HepG2 (cell line): ENCODE results near the gene SESN3. TPM values are rescaled to one million over a fixed set of nuclear protein-coding genes. Genes with fewer than 3 reads are reported as not detected.
A peak's percentile ranks its signal among the peaks of the same experiment; 100 is the strongest.

Experiments used
- ATAC-seq: fragments of 200-7000 bp; cut with Tn5 transposase; 3 replicates; pipeline ENCODE4 v1.9.1; 2020; ENCODE audit warnings: mild to moderate bottlenecking, moderate library complexity
- BruUV-seq: library from RNA; stranded (reverse); fragments of 400-500 nt; replicated peaks from 2 replicates; lab custom pipeline; 2021; lab: Mats Ljungman, UMichigan
- CTCF ChIA-PET: fragments of 300-600 bp; formaldehyde crosslinking; extraction: SDS; loops from one replicate; lab custom pipeline; 2021; ENCODE audit warnings: low total read pairs, inconsistent platforms, low intra/inter-chr PET ratio; lab: Yijun Ruan, JAX
- POLR2A ChIA-PET: fragments of 350-600 bp; sonication (Branson Sonifier 250); formaldehyde crosslinking; loops from one replicate; lab custom pipeline; 2020; ENCODE audit warnings: antibody characterized with exemption, inconsistent platforms; lab: Yijun Ruan, JAX
- DNase-seq: peaks from one replicate; pipeline ENCODE4 v3.0.0-alpha.2; 2015; ENCODE audit warnings: low spot score
- FAIRE-seq: peaks from 3 replicates; lab custom pipeline; 2011; peaks lifted over from hg19 to GRCh38; lab: Jason Lieb, UNC
- H2AFZ ChIP-seq: one replicate; pipeline ENCODE4 v1.6.1; 2011; ENCODE audit warnings: low read length, inconsistent platforms
- H3K27ac ChIP-seq: fragments of 300-600 bp; 3 replicates; pipeline ENCODE4 v1.8.0; 2011; ENCODE audit warnings: mixed run types, mild to moderate bottlenecking, mixed read lengths, low read length, inconsistent platforms; ENCODE audit not compliant: insufficient read depth; ENCODE audit errors: extremely low read length
- H3K27me3 ChIP-seq, 2 experiments: fragments of 200-600 bp in 1 of 2; 2 replicates in 1 of 2; 3 replicates in 1 of 2; pipeline versions ENCODE4 v1.6.0 to v1.8.0; 2011; ENCODE audit warnings: low read length in 2 of 2, mild to moderate bottlenecking in 2 of 2, moderate library complexity in 2 of 2, inconsistent platforms in 1 of 2; ENCODE audit not compliant: insufficient read depth in 2 of 2, control insufficient read depth in 1 of 2
- H3K36me3 ChIP-seq, 2 experiments: fragments of 200-600 bp in 1 of 2; replicated peaks in 1 of 2; 2 replicates in 1 of 2; 3 replicates in 1 of 2; pipeline versions ENCODE4 v1.5.1 to v1.8.0; 2011; ENCODE audit warnings: low read length in 2 of 2, inconsistent platforms in 1 of 2; ENCODE audit not compliant: insufficient read depth in 2 of 2, control insufficient read depth in 1 of 2
- H3K4me1 ChIP-seq: 2 replicates; pipeline ENCODE4 v1.5.1; 2012; ENCODE audit warnings: low read length, inconsistent platforms; ENCODE audit not compliant: insufficient read depth
- H3K4me2 ChIP-seq: 2 replicates; pipeline ENCODE4 v1.6.0; 2011; ENCODE audit warnings: low read depth, low read length, inconsistent platforms
- H3K4me3 ChIP-seq, 3 experiments: fragments of 200-600 bp in 1 of 3; sonication (generic), shearing (Covaris generic) in 1 of 3; replicated peaks in 1 of 3; 2 replicates each; pipeline ENCODE4 v1.5.1; 2011 to 2016; ENCODE audit warnings: low read length in 3 of 3, inconsistent platforms in 2 of 3, low read depth in 2 of 3, mild to moderate bottlenecking in 2 of 3, control low read depth in 1 of 3, mixed read lengths in 1 of 3; ENCODE audit not compliant: insufficient read depth in 1 of 3
- H3K79me2 ChIP-seq: one replicate; pipeline ENCODE4 v1.6.1; 2011; ENCODE audit warnings: low read length, inconsistent platforms; ENCODE audit not compliant: insufficient read depth
- H3K9ac ChIP-seq: 2 replicates; pipeline ENCODE4 v1.6.0; 2011; ENCODE audit warnings: mild to moderate bottlenecking, low read depth, low read length, inconsistent platforms; ENCODE audit not compliant: insufficient read depth
- H3K9me3 ChIP-seq: 2 replicates; pipeline ENCODE4 v1.5.1; 2012; ENCODE audit warnings: mild to moderate bottlenecking, low read length
- H4K20me1 ChIP-seq: 2 replicates; pipeline ENCODE4 v1.6.0; 2011; ENCODE audit warnings: inconsistent platforms, mild to moderate bottlenecking, low read length, moderate library complexity; ENCODE audit not compliant: insufficient read depth
- GATAD2A ChIP-seq: IDR thresholded peaks from 2 replicates; pipeline ENCODE4 v1.6.1; 2016
- MAFF ChIP-seq: IDR thresholded peaks from 2 replicates; pipeline ENCODE4 v1.6.1; 2011; ENCODE audit warnings: low read depth, low read length, improper control_type of control experiment
- MAFK ChIP-seq, 2 experiments: IDR thresholded peaks in 1 of 2; conservative IDR thresholded peaks in 1 of 2; 2 replicates each; pipeline ENCODE4 v1.6.1; 2011; ENCODE audit warnings: improper control_type of control experiment in 2 of 2, low read length in 2 of 2
- NBN ChIP-seq: fragments of 450-650 bp; conservative IDR thresholded peaks from 2 replicates; pipeline ENCODE4 v1.6.1; 2017
- ZNF180 ChIP-seq: sonication (generic); formaldehyde crosslinking; IDR thresholded peaks from 2 replicates; pipeline ENCODE4 v1.4.0; 2020; ENCODE audit warnings: low read depth, missing genetic modification reagents, borderline replicate concordance
- ZNF382 ChIP-seq: sonication (generic); formaldehyde crosslinking; IDR thresholded peaks from 2 replicates; pipeline ENCODE4 v1.5.0; 2020; ENCODE audit warnings: missing genetic modification reagents, mild to moderate bottlenecking, borderline replicate concordance
- ZNF652 ChIP-seq: IDR thresholded peaks from 2 replicates; pipeline ENCODE4 v1.6.1; 2016; ENCODE audit warnings: low read depth, borderline replicate concordance
- WGBS: methylation state at CpG from one replicate; pipeline ENCODE4 v1.1.6; 2017; ENCODE audit warnings: low lambda C conversion rate; 5-methylcytosine and 5-hydroxymethylcytosine counted together
- in situ Hi-C: cut with HindIII; loops from 2 replicates; pipeline ENCODE4 v1.10.0; 2017; ENCODE audit warnings: low pct_unique_long_range_greater_than_20kb; ENCODE audit not compliant: extremely low pct_ligation_motif_present
- intact Hi-C: fragments of 100-400 bp; cut with micrococcal nuclease; formaldehyde crosslinking; loops from one replicate; pipeline ENCODE4 v1.10.0; 2022; ENCODE audit not compliant: unreplicated experiment
- polyA plus RNA-seq, 8 experiments: library from polyadenylated mRNA; depleted of rRNA in 3 of 8; stranded (reverse) in 7 of 8; unstranded in 1 of 8; fragments of >200 nt; fragmentation: Illumina TruSeq in 4 of 8; extraction: Trizol in 4 of 8; gene quantifications; 2 replicates each; pipeline versions ENCODE4 v1.2.1 to v1.2.3, GENCODE V29; 2011 to 2016; ENCODE audit warnings: low read depth in 4 of 8, missing spikeins in 1 of 8, mixed read lengths in 1 of 8; ENCODE audit not compliant: insufficient read depth in 1 of 8
- total RNA-seq, 5 experiments: library from RNA; depleted of rRNA; stranded (reverse); fragments of >200 nt; fragmentation: Illumina TruSeq; extraction: Trizol; gene quantifications; 2 replicates each; pipeline ENCODE4 v1.2.3, GENCODE V29; 2016; ENCODE audit warnings: low read depth in 1 of 5
- TF ChIP-seq, protein P1 (sequence below), 2 experiments: sonication (generic) in 1 of 2; formaldehyde crosslinking in 1 of 2; IDR thresholded peaks; 2 replicates each; pipeline versions ENCODE4 v1.5.1 to v1.6.1; 2011 to 2020; ENCODE audit warnings: borderline replicate concordance in 1 of 2, low read depth in 1 of 2, low read length in 1 of 2, mild to moderate bottlenecking in 1 of 2, missing genetic modification reagents in 1 of 2, moderate library complexity in 1 of 2

Gene SESN3
- total and polyA plus RNA-seq, 2 of the 13 experiments (the other 11 are each of a cell fraction or from before 2014, with no cell fraction given): 0.53 to 0.86 TPM

GRCh38 chr11:95229199-95229992 is 1.6 kb downstream of the SESN3 start:
- H3K4me3 ChIP-seq: no peak overlapping the region
- TF ChIP-seq ZNF180 (CRISPR knock-in tag) (no peak), GATAD2A (CRISPR knock-in tag) (no peak), ZNF652 (peak; percentile 81), MAFF (peak; percentile 90), NBN (no peak), MAFK (conservative IDR thresholded peaks at IDR 0.05 in 1 of 2, IDR thresholded peaks at IDR 0.05 in 1 of 2; ENCODE audit: low read length in 2 of 2) (peak; percentile 89 to 93), ZNF382 (CRISPR knock-in tag) (no peak)
- TF ChIP-seq, protein P1, sequence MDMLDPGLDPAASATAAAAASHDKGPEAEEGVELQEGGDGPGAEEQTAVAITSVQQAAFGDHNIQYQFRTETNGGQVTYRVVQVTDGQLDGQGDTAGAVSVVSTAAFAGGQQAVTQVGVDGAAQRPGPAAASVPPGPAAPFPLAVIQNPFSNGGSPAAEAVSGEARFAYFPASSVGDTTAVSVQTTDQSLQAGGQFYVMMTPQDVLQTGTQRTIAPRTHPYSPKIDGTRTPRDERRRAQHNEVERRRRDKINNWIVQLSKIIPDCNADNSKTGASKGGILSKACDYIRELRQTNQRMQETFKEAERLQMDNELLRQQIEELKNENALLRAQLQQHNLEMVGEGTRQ (IDR thresholded peaks at IDR 0.05; ENCODE audit: low read depth, low read length): no peak
- TF ChIP-seq, protein P1 (CRISPR knock-in tag; IDR thresholded peaks at IDR 0.05; ENCODE audit: borderline replicate concordance): no peak
- peaks cover 29% of the 10 kb centered on the region for H3K4me1 ChIP-seq
- in situ Hi-C loops: loop anchor here (25.0 kb wide), 1 partner anchor 142 kb away; the partner anchor contains the start of gene ENDOD1
- BruUV-seq: no TSS peak
- H3K79me2 ChIP-seq: no peaks in the 10 kb centered on the region
- ATAC-seq (no peak), FAIRE-seq (no peak), DNase-seq (no peak)
- no peaks in the 10 kb centered on the region for H3K36me3 ChIP-seq
- peak overlapping the region; percentile 73; the same call in 1 of the 2 replicates for H3K4me2 ChIP-seq
- H3K9me3 ChIP-seq: no peaks in the 10 kb centered on the region
- H3K27me3 ChIP-seq: peaks cover 0 to 36% of the 10 kb centered on the region in 2 experiments; a peak in 3 of 5 replicates
- H3K27ac ChIP-seq: no peak overlapping the region
- CTCF ChIA-PET: no interaction called here
- intact Hi-C loops: no loop called here
- 2% methylated on average over 12 of the region's 12 CpGs for WGBS
- POLR2A ChIA-PET: interaction anchor here (1.0 kb wide), 1 partner anchor 256 kb away, joined by 3 read pairs; the partner anchor contains the start of genes CWC15 and KDM4D
- no peak overlapping the region for H3K9ac ChIP-seq
- H2AFZ ChIP-seq: no peak overlapping the region
- no peaks in the 10 kb centered on the region for H4K20me1 ChIP-seq
